ENCODE results near the gene PIGV. TPM values are rescaled to one million over a fixed set of nuclear protein-coding genes. Genes with fewer than 3 reads are reported as not detected.
A peak's percentile ranks its signal among the peaks of the same experiment; 100 is the strongest.

The PIGV gene
- total RNA-seq (2021), result 7.0 and 7.5 TPM in 2 replicates
- long read RNA-seq, transcript PIGV-201 (4 exons, 2,367 nt), result major isoform, 19 of 67 reads
- long read RNA-seq, partial matches to known transcripts, result 4 of 67 reads
- long read RNA-seq, other reads (novel, unspliced or antisense), result 39 of 67 reads

DNA sequence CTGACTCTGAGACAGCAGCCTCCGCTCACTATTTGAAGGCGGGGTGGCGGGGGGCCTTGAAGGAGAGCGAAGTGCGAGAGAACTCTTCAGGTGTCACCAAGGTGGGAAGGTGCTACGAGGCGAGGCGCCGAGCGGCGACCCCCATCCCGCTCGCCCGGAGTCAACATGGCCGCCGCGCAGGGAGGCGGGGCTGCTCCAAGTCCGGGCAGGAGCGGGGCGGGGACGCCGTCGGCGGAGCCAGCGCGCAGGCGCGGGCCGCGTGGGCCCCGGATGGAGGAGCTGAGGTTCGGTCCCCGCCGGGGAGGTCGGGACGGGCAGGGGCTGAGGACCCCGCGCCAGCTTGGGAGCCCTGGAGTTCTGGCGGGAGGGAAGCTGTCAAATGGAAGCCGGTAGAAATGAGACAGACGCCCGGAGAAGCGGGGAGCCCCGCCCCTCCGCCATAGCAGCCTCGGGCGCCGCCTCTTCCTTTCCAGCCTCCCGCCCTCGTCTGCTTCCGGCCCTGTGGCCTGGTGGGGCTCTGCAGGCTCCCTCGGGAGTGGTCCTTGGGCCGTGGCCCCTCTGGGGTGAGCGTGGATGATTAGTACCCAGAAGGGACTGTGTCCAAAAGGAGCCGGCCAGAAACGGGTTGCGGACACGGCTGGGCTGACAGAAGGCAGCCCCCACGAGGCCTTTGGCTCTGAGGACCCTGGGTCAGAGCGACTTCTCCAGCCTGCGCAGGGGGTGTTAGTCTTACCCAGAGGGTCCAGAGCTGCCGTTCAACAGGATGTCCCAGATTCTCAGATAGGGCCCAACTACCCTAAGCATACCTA, at the start of gene PIGV:
TSS of gene PIGV (plus strand) at position 245 of the 809 bp plus-strand sequence. CDS start 2,866 bp downstream, outside the sequence.
- Histone ChIP-seq H3K27ac (ENCODE audit: insufficient read length, low read depth, low read length) (no peak within 1 kb of the TSS), H4K8ac (replicated peaks; ENCODE audit: insufficient read length, low read depth, low read length) (no peak within 1 kb of the TSS), H2BK12ac (ENCODE audit: insufficient read length, low read depth, low read length) (no peak within 1 kb of the TSS), H3K27me3 (ENCODE audit: insufficient read depth, low read length) (no peaks in the 10 kb centered on the region), H2AK5ac (ENCODE audit: insufficient read length, low read length) (no peak within 1 kb of the TSS), H3K14ac (ENCODE audit: insufficient read depth, low read length) (peak within 1 kb of the TSS; percentile 82; the same call in 1 of the 2 replicates), H3K79me1 (ENCODE audit: insufficient read depth, low read depth, low read length, poor library complexity, severe bottlenecking) (no peaks in the 10 kb centered on the region), H2BK15ac (ENCODE audit: low read depth, low read length) (no peak within 1 kb of the TSS), H3K9ac (ENCODE audit: extremely low read depth, insufficient read length, low read length) (peak within 1 kb of the TSS; percentile 53), H3K9me3 (ENCODE audit: control insufficient read depth, low read depth, low read length) (no peaks in the 10 kb centered on the region), H2BK5ac (ENCODE audit: insufficient read length, low read length) (no peak within 1 kb of the TSS), H3K79me2 (ENCODE audit: insufficient read depth, low read length) (no peaks in the 10 kb centered on the region; the same call in 1 of the 2 replicates), H3K4me2 (ENCODE audit: insufficient read depth, insufficient read length, low read length) (peak within 1 kb of the TSS; percentile 85), H4K20me1 (ENCODE audit: control insufficient read depth, insufficient read depth, insufficient read length) (no peaks in the 10 kb centered on the region), H2BK120ac (ENCODE audit: low read depth, low read length, poor library complexity, severe bottlenecking) (no peak within 1 kb of the TSS), H3T11ph (ENCODE audit: low read length) (no peak within 1 kb of the TSS), H3K56ac (ENCODE audit: insufficient read length, low read depth, low read length) (no peak within 1 kb of the TSS), H2AFZ (ENCODE audit: low read length) (no peak within 1 kb of the TSS), H4K5ac (ENCODE audit: insufficient read length, low read depth, low read length) (no peak within 1 kb of the TSS), H3K23me2 (ENCODE audit: insufficient read length, low read depth, low read length, poor library complexity, severe bottlenecking) (peaks cover 10% of the 10 kb centered on the region), H3K4ac (ENCODE audit: low read depth, low read length) (no peak within 1 kb of the TSS), H3K18ac (ENCODE audit: insufficient read length, low read depth, low read length) (peak within 1 kb of the TSS; percentile 63), H4K91ac (ENCODE audit: insufficient read length, low read depth, low read length) (no peak within 1 kb of the TSS), H3K23ac (ENCODE audit: insufficient read length, low read depth, low read length) (no peak within 1 kb of the TSS), H2BK20ac (ENCODE audit: low read depth, low read length, poor library complexity, severe bottlenecking) (no peak within 1 kb of the TSS), H3K4me1 (ENCODE audit: insufficient read depth, low read length) (peaks cover 5% of the 10 kb centered on the region; the same call in 1 of the 2 replicates)
- Mint-ChIP-seq H3K9me3 (no peaks in the 10 kb centered on the region), H3K27me3 (ENCODE audit: low read depth) (no peaks in the 10 kb centered on the region; the same call in 1 of the 2 replicates), H3K36me3 (ENCODE audit: insufficient read depth in 1 of 3, low read depth in 3 of 3) (peaks cover 0 to 8% (median 2%) of the 10 kb centered on the region in 3 experiments; a peak in 3 of 7 replicates), H3K4me3 (peak within 1 kb of the TSS; percentile 92 to 95), H3K27ac (peak within 1 kb of the TSS; percentile 98 to 99 (median 98)), H3K4me1 (peaks cover 44 to 50% of the 10 kb centered on the region in 2 experiments)
- no CpG with 5 or more reads among the region's 63 CpGs for WGBS (ENCODE audit: extremely low coverage, insufficient read length, low lambda C conversion rate)
- peak; percentile 89 for DNase-seq
- TF ChIP-seq, protein P1, sequence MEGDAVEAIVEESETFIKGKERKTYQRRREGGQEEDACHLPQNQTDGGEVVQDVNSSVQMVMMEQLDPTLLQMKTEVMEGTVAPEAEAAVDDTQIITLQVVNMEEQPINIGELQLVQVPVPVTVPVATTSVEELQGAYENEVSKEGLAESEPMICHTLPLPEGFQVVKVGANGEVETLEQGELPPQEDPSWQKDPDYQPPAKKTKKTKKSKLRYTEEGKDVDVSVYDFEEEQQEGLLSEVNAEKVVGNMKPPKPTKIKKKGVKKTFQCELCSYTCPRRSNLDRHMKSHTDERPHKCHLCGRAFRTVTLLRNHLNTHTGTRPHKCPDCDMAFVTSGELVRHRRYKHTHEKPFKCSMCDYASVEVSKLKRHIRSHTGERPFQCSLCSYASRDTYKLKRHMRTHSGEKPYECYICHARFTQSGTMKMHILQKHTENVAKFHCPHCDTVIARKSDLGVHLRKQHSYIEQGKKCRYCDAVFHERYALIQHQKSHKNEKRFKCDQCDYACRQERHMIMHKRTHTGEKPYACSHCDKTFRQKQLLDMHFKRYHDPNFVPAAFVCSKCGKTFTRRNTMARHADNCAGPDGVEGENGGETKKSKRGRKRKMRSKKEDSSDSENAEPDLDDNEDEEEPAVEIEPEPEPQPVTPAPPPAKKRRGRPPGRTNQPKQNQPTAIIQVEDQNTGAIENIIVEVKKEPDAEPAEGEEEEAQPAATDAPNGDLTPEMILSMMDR (conservative IDR thresholded peaks at IDR 0.05), result no peak
